T follicular helper cell (primary cell): ENCODE results near the gene PAX5.

ENCODE experiments used
- DNase-seq: peaks from one replicate; pipeline ENCODE4 v3.0.0-alpha.2; 2020; ENCODE audit warnings: low read depth

The PAX5 gene

GRCh38 chr9:36858805-36859375 is 175.2 kb downstream of the PAX5 start:
- no peak for DNase-seq

DNA sequence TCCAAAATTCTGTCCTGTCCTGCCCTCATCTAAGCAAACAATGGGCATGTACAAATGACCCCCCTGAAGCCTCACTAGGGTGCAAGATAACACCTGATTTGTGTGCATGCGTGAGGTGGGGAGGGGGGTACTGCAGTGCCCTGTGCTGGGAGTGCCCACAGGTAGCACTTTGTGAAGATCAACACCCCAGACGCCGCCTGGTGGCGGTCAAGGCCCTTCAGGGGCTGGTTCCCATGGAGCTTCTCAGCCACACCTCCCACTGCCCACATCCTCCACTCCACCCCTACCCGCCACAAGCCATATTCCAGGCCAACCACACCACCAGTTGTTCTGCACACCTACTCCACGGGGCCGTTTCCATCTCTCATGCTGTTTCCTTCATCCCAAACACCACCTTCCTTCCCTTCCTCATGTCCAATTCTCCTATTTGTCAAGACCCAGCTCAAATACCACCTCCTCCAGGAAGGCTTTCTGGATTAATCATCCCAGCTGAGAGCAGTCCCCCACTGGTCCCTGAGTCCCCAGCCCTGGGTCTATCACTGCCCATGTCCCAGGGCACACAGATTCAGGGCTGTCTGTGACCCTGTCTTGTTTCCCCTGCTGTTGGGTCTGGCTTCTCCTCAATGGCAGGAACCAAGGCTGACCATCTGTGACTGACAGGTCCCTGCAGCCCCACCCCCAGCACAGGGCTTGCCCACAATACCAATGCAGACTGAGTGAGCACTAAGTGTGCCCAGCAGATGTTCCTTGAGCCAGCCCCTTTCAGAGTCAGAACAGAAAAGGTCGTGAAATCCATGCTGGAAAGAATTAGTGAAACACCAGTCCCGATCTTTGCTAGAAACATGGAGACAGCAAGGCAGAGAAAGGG is 178.4 kb downstream of the PAX5 start:
- DNase-seq: no peak

- DNase-seq: no peak
Measured at GRCh38 chr9:36854751-36855150, 179.3 kb downstream of the PAX5 start.

GRCh38 chr9:36854034-36854433 is 180.0 kb downstream of the PAX5 start:
- no peak for DNase-seq

DNA sequence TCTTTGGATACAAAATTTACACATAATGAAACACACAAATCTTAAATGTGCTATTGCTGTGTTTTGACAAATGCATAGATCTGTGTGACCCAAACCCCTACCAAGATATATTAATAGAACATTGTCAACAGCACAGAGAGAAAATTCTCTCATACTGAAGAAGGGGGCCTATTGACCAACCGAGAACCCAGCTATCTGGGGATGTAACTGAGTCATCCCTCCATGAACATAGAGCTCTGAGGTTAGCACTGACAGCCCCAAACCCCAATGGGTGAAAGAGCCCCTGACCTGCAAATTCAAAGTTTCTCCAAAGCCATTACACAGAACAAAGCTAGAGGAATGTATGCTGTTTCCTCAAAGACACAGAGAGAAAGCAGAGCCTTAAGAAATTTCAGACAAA is 180.8 kb downstream of the PAX5 start:
- no peak for DNase-seq

DNA sequence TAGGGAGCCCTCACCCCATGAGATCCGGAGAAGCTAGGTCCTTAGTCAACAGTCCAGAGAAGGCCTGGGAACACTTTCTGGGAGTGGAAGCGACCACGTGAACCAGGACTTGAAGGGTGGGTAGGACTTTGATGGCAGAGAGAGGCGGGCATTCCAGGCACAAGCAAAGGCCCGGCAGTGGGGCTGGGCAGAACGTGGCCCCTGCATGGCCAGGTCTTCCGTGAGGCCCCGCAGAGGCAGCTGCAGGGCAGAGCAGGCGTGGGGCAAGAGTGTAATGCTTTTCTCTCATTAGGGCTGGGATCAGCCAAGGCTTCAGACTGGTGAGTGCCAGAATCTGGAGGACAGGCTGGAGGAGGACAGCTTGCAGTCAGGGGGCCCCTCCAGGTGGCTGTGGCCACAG is 184.1 kb downstream of the PAX5 start:
- no peak for DNase-seq

DNA sequence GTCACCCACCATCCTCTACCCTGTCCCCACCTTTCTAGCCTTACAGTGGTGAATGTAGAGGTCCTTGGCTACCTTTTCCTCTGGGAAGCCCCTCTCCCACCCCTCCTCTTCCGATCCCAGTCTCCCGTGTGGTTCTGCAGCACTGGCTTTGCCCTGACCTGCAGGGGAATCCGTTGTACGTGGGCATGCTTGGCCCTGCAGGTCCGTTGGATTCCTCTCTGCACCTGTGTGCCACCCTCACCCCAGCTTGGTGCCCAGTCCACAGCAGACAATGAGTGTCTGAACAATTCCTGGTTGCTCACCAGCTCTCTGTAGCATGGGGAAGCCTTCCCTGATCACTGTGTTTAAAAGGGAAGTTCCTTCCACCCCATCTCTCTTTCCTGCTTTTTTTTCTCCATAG is 185.1 kb downstream of the PAX5 start:
- DNase-seq: no peak

DNA sequence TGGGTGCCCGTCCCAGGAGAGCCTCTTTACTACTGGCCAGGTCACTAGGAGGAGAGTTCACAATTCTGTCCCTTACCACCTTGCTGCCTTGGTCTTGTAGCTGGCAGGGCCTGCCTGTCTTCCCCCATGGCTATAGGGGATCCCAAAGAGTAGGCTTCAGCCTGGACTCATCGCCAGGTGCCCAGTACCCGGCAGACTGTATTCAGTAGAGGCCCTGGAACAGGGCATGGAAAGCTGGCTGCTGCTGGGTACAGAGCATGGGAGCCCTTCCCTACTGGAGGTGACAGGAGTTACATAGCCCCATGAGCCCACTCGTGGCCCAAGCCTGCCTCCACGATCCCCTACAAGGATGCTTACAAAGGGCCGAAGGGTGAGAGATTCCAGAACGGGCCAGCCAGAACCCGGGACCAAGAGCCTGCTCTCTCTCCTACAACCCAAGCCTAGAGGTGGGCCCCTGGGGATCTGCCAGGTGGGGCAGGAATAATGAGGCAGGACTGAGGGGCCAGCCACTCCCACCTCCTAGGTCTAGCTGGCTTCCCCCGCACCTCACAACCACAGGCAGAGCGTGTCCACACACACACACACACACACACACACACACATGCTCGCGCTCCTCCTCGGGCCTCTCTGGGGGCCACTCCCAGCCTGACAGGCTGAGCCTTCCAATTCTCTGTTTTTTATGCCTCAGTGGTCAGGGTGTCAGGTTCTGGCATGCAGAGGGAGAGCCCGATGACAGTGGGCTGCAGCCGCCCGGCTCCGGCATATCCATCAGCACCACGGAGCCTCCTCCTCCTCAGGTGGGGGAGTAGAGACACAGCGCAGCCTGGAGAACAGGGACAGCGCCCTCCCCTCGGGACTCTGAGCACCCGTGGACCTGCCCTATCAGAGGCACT is 186.0 kb downstream of the PAX5 start:
- DNase-seq: no peak

- no peak for DNase-seq
Measured at GRCh38 chr9:36846621-36847020, 187.4 kb downstream of the PAX5 start.

DNA sequence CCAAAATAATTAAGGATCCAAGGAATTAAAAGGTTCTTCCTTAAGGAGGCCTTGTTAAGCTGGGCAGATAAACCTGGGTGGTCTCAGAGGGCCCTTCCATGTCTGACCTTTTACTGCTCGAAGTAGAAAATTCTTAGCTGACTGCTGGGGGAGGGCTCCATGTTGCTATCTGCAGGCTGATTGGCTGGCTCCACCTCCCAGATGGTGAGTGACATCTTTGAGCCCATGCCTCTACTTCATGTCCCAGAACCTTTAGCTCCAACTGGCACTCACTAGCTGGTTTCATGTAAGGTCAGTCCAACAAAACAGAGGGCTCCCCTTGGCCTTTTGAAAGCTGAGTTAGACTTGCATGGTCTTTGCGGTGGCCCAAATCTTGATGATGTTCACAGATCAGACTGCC is 188.2 kb downstream of the PAX5 start:
- DNase-seq: no peak

DNA sequence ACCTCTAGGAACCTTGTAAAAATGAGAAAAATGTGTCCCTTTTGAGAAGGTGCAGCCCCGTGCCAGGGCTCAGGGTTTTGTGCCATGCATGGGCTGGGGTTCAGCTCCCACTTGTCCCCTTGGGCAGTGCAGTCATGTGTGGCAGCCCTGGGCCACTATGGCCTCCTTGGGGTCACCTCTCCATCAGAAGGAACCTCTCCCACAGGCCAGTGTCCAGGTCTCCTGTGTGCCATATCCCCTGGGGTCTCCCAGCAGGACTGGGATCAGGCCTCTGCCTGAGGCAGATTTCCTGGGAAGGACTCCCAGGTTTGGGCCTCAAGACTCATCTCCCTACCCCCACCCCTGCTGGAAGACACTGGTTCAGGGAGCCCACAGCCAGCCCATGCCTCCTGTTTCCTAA is 189.1 kb downstream of the PAX5 start:
- DNase-seq: no peak

GRCh38 chr9:36843964-36844363 is 190.1 kb downstream of the PAX5 start:
- DNase-seq: no peak

DNA sequence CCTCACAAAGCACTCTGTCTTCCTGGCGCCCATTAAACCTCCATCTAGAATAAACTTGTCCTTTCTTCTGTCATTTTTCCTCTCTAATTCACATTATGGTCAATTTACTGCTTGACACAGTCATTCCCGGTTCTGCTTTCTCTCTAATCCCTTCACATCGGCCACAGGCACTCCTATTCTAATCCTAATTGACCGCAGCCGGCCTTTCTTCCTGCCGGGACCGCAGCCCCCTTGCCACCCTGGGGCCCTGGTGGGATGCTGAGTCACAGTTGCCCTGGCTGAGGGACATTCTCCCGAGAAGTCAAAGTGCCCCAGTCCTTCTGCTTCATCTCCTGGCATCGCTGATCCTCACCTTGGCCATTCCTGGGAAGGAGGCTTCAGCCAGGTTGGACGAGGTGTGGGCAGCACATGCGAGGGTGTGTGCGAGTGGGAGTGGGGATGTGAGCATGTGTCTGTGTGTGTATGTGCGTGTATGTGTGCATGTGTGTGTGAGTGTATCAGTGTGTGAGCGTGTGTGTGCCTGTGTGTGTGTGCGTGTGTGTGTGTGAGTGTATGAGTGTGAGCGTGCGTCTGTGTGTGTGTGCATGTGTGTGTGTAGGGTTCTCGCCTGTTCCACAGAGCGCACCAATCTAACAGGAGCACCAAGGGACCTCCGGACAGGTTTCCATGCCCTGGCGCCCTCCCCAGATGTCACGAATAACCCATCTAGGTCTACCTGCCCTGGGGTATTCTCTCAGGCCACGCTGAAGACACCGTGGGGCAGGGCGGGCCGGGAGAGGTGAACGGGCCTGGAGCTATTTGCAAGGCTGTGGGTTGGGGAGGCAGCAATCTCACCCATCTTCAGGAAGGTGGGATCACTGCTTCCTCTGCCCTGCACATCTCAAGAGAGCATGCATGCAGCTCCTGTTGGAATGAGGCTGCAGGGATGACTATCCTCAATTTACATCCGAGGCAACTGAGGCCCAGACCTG is 191.2 kb downstream of the PAX5 start:
- no peak for DNase-seq

- DNase-seq: no peak
Measured at GRCh38 chr9:36840898-36841536, 193.1 kb downstream of the PAX5 start.

- no peak for DNase-seq
Measured at GRCh38 chr9:36839131-36839885, 194.8 kb downstream of the PAX5 start.

- DNase-seq: no peak
Measured at GRCh38 chr9:36837431-36838405, 196.3 kb downstream of the PAX5 start.

DNA sequence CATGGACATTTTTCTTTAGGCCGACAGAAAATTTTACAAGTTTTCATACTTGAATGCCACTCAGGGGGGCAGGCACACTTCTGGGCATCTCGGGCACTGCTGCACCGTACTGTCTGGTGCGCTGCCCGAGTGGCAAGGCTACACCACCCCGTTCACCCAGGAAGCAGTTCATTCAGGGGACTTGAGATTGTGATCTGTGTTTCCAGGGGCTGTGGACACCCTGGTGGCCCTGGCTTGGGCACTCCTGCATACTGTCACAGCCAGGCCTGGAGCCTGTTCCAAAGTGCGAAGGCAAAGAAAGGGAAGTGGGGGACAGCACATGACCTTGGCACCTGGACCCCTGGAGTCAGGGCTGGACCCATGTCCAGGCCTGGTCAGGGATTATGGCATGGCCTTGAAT is 197.6 kb downstream of the PAX5 start:
- DNase-seq: no peak

DNA sequence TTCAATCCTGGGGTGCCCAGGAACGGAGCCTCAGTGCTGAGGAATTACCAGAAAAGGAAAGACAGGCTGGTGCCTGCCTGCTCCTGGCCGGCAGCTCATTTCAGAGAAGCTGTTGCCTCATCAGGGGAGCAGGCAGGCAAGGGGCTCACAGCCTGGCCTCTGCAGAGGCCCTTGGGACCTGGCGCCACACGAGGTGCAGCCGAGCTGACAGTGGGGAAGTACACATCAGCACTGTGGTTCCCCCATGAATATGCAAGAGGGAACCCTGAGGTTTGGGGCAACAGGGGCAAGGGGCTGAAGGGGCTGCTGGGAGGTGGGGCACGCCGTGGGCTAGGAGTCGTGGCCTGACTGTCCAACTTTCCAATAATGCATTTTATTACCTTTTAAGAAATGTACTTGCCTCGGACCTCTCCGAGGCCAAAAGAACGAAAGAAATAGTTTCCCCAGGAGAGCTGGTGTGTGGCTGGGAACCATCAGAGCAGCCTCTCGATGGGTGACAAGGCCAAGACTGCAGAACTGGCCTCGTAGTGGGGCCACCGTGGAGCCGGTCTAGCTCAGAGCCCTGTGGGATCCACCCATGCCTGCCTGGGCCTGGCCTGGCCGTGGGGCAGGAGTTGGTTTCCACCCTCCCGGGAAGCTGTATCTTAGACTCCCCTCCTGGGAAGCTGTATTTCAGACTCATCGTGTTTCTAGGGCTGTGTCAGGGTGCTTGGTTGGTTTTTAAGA is 198.6 kb downstream of the PAX5 start:
- no peak for DNase-seq
